H1 (cell line): ENCODE measurements around the gene RASSF3. TPM values are rescaled to one million over a fixed set of nuclear protein-coding genes. Genes with fewer than 3 reads are reported as not detected.

Source experiments
- CTCF ChIA-PET: fragments of 300-600 bp; sonication (Branson Sonifier 250); formaldehyde crosslinking; loops from one replicate; lab custom pipeline; 2021; ENCODE audit not compliant: partially characterized antibody; lab: Charles Lee
- POLR2A ChIA-PET: fragments of 300-600 bp; sonication (Branson Sonifier 250); formaldehyde crosslinking; loops from one replicate; lab custom pipeline; 2021; ENCODE audit warnings: inconsistent platforms; ENCODE audit not compliant: partially characterized antibody; lab: Charles Lee
- DNase-seq, 2 experiments: peaks; one replicate each; pipeline versions ENCODE4 v3.0.0 to v3.0.0-alpha.2; 2010 to 2022; ENCODE audit warnings: low spot score in 2 of 2, low read depth in 1 of 2, mixed read lengths in 1 of 2
- FAIRE-seq: peaks from 2 replicates; lab custom pipeline; 2011; peaks lifted over from hg19 to GRCh38; lab: Jason Lieb, UNC
- H2AFZ ChIP-seq: 2 replicates; pipeline ENCODE4 v1.8.1; 2012; ENCODE audit warnings: low read length, inconsistent platforms
- H2AK5ac ChIP-seq: 2 replicates; pipeline ENCODE4 v1.6.1; 2013; ENCODE audit warnings: low read depth, low read length
- H2BK120ac ChIP-seq: replicated peaks from 2 replicates; pipeline ENCODE3; 2013; ENCODE audit warnings: low read depth, low read length, inconsistent platforms
- H2BK12ac ChIP-seq: 2 replicates; pipeline ENCODE4 v1.6.1; 2013; ENCODE audit warnings: low read depth, low read length
- H2BK15ac ChIP-seq: 2 replicates; pipeline ENCODE4 v1.6.1; 2013; ENCODE audit warnings: low read length
- H2BK20ac ChIP-seq: 2 replicates; pipeline ENCODE4 v1.6.1; 2013; ENCODE audit warnings: low read length
- H2BK5ac ChIP-seq: 2 replicates; pipeline ENCODE4 v1.6.1; 2013; ENCODE audit warnings: low read depth, low read length
- H3K14ac ChIP-seq: 2 replicates; pipeline ENCODE4 v1.6.1; 2013; ENCODE audit warnings: inconsistent platforms; ENCODE audit not compliant: insufficient read length
- H3K18ac ChIP-seq: 2 replicates; pipeline ENCODE4 v1.6.1; 2013; ENCODE audit warnings: low read length; ENCODE audit errors: extremely low read depth
- H3K23ac ChIP-seq: 2 replicates; pipeline ENCODE4 v1.6.1; 2013; ENCODE audit warnings: inconsistent platforms; ENCODE audit not compliant: insufficient read length
- H3K23me2 ChIP-seq: 2 replicates; pipeline ENCODE4 v1.6.1; 2013; ENCODE audit warnings: low read depth, low read length
- H3K27ac ChIP-seq: 2 replicates; pipeline ENCODE4 v1.6.1; 2011; ENCODE audit warnings: low read depth, low read length, inconsistent platforms
- H3K27me3 ChIP-seq, 4 experiments: replicated peaks in 1 of 4; 1 replicate in 1 of 4; 2 replicates in 3 of 4; pipeline versions ENCODE4 v1.6.1 to v1.8.1; 2011 to 2013; ENCODE audit warnings: low read length in 3 of 4, mild to moderate bottlenecking in 3 of 4, inconsistent platforms in 2 of 4, mixed read lengths in 2 of 4, moderate library complexity in 1 of 4; ENCODE audit not compliant: control insufficient read depth in 3 of 4, insufficient read depth in 3 of 4; ENCODE audit errors: extremely low read depth in 1 of 4
- H3K36me3 ChIP-seq, 4 experiments: 2 replicates each; pipeline versions ENCODE4 v1.6.1 to v1.8.1; 2011 to 2013; ENCODE audit warnings: mild to moderate bottlenecking in 4 of 4, low read length in 3 of 4, moderate library complexity in 2 of 4, control low read depth in 1 of 4, inconsistent platforms in 1 of 4; ENCODE audit not compliant: insufficient read depth in 4 of 4, control insufficient read depth in 2 of 4
- H3K4ac ChIP-seq: replicated peaks from 2 replicates; pipeline ENCODE3; 2013; ENCODE audit warnings: low read length, low read depth, mixed read lengths, inconsistent platforms; ENCODE audit not compliant: insufficient read length
- H3K4me1 ChIP-seq, 4 experiments: replicated peaks in 1 of 4; 1 replicate in 1 of 4; 2 replicates in 3 of 4; pipeline versions ENCODE4 v1.6.1 to v1.8.1; 2011 to 2013; ENCODE audit warnings: low read length in 3 of 4, inconsistent platforms in 2 of 4, mixed read lengths in 1 of 4; ENCODE audit not compliant: insufficient read depth in 4 of 4, control insufficient read depth in 3 of 4
- H3K4me2 ChIP-seq, 2 experiments: 2 replicates each; pipeline versions ENCODE4 v1.6.1 to v1.8.1; 2011 to 2013; ENCODE audit warnings: low read depth in 2 of 2, low read length in 2 of 2, control low read depth in 1 of 2, inconsistent platforms in 1 of 2, mild to moderate bottlenecking in 1 of 2; ENCODE audit not compliant: insufficient read depth in 1 of 2
- H3K4me3 ChIP-seq, 4 experiments: fragments of 200-600, 300-600 bp in 1 of 4; sonication (generic), shearing (Covaris generic), sonication (Bioruptor Twin) in 1 of 4; 2 replicates each; pipeline versions ENCODE4 v1.5.1 to v1.8.1; 2011 to 2016; ENCODE audit warnings: low read length in 4 of 4, low read depth in 3 of 4, control low read depth in 2 of 4, inconsistent platforms in 2 of 4, mild to moderate bottlenecking in 2 of 4, mixed read lengths in 1 of 4, moderate library complexity in 1 of 4; ENCODE audit not compliant: insufficient read depth in 2 of 4; ENCODE audit errors: extremely low read depth in 1 of 4
- H3K56ac ChIP-seq: replicated peaks from 2 replicates; pipeline ENCODE3; 2013; ENCODE audit warnings: low read depth, mild to moderate bottlenecking, mixed read lengths, low read length, inconsistent platforms; ENCODE audit not compliant: insufficient read length
- H3K79me1 ChIP-seq: 2 replicates; pipeline ENCODE4 v1.6.1; 2013; ENCODE audit warnings: low read depth, low read length, control low read depth
- H3K79me2 ChIP-seq, 2 experiments: 2 replicates each; pipeline versions ENCODE4 v1.6.1 to v1.8.1; 2012 to 2013; ENCODE audit warnings: low read length in 2 of 2, mild to moderate bottlenecking in 2 of 2, inconsistent platforms in 1 of 2; ENCODE audit not compliant: insufficient read depth in 2 of 2, control insufficient read depth in 1 of 2
- H3K9ac ChIP-seq, 4 experiments: replicated peaks in 1 of 4; 1 replicate in 1 of 4; 2 replicates in 3 of 4; pipeline versions ENCODE4 v1.6.1 to v1.8.1; 2011 to 2013; ENCODE audit warnings: low read depth in 3 of 4, low read length in 3 of 4, control low read depth in 2 of 4, mild to moderate bottlenecking in 2 of 4, moderate library complexity in 2 of 4, inconsistent platforms in 1 of 4; ENCODE audit errors: extremely low read depth in 1 of 4
- H3K9me3 ChIP-seq, 2 experiments: 2 replicates each; pipeline versions ENCODE4 v1.6.1 to v1.8.1; 2012 to 2013; ENCODE audit warnings: mild to moderate bottlenecking in 2 of 2, moderate library complexity in 2 of 2, control low read depth in 1 of 2, inconsistent platforms in 1 of 2, low read depth in 1 of 2, low read length in 1 of 2, mixed read lengths in 1 of 2; ENCODE audit not compliant: insufficient read depth in 2 of 2
- H4K20me1 ChIP-seq, 2 experiments: replicated peaks in 1 of 2; 2 replicates each; pipeline versions ENCODE3 to v1.8.1; 2011 to 2013; ENCODE audit warnings: inconsistent platforms in 2 of 2, low read length in 2 of 2, mild to moderate bottlenecking in 1 of 2; ENCODE audit not compliant: insufficient read depth in 2 of 2, control insufficient read depth in 1 of 2
- H4K5ac ChIP-seq: 2 replicates; pipeline ENCODE4 v1.6.1; 2013; ENCODE audit warnings: low read length, low read depth, mixed read lengths, inconsistent platforms; ENCODE audit not compliant: insufficient read length
- H4K8ac ChIP-seq: 2 replicates; pipeline ENCODE4 v1.8.0; 2013; ENCODE audit warnings: mild to moderate bottlenecking, moderate library complexity, low read length, inconsistent platforms; ENCODE audit not compliant: insufficient read depth; ENCODE audit errors: extremely low read depth
- H4K91ac ChIP-seq: replicated peaks from 2 replicates; pipeline ENCODE3; 2013; ENCODE audit warnings: low read length, mixed read lengths, inconsistent platforms; ENCODE audit not compliant: insufficient read length
- ASH2L ChIP-seq: fragments of 200-600, 300-600 bp; sonication (generic); IDR thresholded peaks from one replicate; pipeline ENCODE4 v1.7.1; 2017; ENCODE audit warnings: low read length
- ATF3 ChIP-seq: IDR thresholded peaks from 2 replicates; pipeline ENCODE4 v1.6.1; 2011; ENCODE audit warnings: low read depth, mild to moderate bottlenecking, low read length; ENCODE audit not compliant: insufficient read depth
- EGR1 ChIP-seq: IDR thresholded peaks from 2 replicates; pipeline ENCODE4 v1.6.1; 2011; ENCODE audit warnings: low read depth, low read length, borderline replicate concordance
- GABPA ChIP-seq: IDR thresholded peaks from 2 replicates; pipeline ENCODE4 v1.6.1; 2011; ENCODE audit warnings: mild to moderate bottlenecking, low read length, moderate library complexity, borderline replicate concordance; ENCODE audit not compliant: insufficient read depth
- GTF2F1 ChIP-seq: IDR thresholded peaks from 2 replicates; pipeline ENCODE4 v1.6.1; 2012; ENCODE audit warnings: low read depth, low read length, improper control_type of control experiment, borderline replicate concordance
- KDM5A ChIP-seq: fragments of 200-600 bp; IDR thresholded peaks from 2 replicates; pipeline ENCODE4 v1.7.1; 2012; ENCODE audit warnings: mild to moderate bottlenecking, low read length, inconsistent platforms, mixed read lengths
- POLR2AphosphoS5 ChIP-seq: IDR thresholded peaks from 2 replicates; pipeline ENCODE4 v1.6.1; 2011; ENCODE audit warnings: low read depth, low read length
- RAD21 ChIP-seq, 2 experiments: IDR thresholded peaks in 1 of 2; conservative IDR thresholded peaks in 1 of 2; 2 replicates each; pipeline ENCODE4 v1.6.1; 2011; ENCODE audit warnings: low read depth in 2 of 2, low read length in 2 of 2, improper control_type of control experiment in 1 of 2, inconsistent platforms in 1 of 2, mild to moderate bottlenecking in 1 of 2, moderate library complexity in 1 of 2
- SP1 ChIP-seq: IDR thresholded peaks from 2 replicates; pipeline ENCODE4 v1.6.1; 2011; ENCODE audit warnings: low read depth, low read length
- WGBS, 2 experiments: shearing (Covaris generic) in 1 of 2; methylation state at CpG; one replicate each; pipeline versions ENCODE4 v1.1.6 to v1.1.7; 2013 to 2015; ENCODE audit warnings: low lambda C conversion rate in 2 of 2, mixed read lengths in 2 of 2, inconsistent platforms in 1 of 2, low coverage in 1 of 2, missing lambda C conversion rate in 1 of 2; ENCODE audit not compliant: insufficient replicate concordance in 2 of 2, insufficient coverage in 1 of 2, insufficient read length in 1 of 2; ENCODE audit errors: extremely low coverage in 1 of 2, missing lambda C conversion rate in 1 of 2; 5-methylcytosine and 5-hydroxymethylcytosine counted together
- polyA plus RNA-seq, 7 experiments: library from polyadenylated mRNA; depleted of rRNA in 3 of 7; stranded (reverse) in 5 of 7; unstranded in 2 of 7; fragments of >200 nt in 5 of 7; fragments of 200-250 nt in 2 of 7; gene quantifications; 1 replicate in 5 of 7; 2 replicates in 1 of 7; 4 replicates in 1 of 7; pipeline versions ENCODE4 v1.2.1 to v1.2.3, GENCODE V29; 2011 to 2013; ENCODE audit warnings: missing spikeins in 2 of 7, mixed read lengths in 2 of 7
- total RNA-seq: library from RNA; stranded (reverse); fragmentation: NEBNext Ultra II Directional; extraction: Animal tissue kit (Norgen Biotek cat#: 25700); gene quantifications from 2 replicates; pipeline ENCODE4 v1.2.1, GENCODE V29; 2021

Gene RASSF3
- total and polyA plus RNA-seq, 2 of the 8 experiments (the other 6 are each of a cell fraction or from before 2014, with no cell fraction given), result 19.1 to 64.3 TPM

- DNase-seq (no peak), FAIRE-seq (no peak)
- POLR2A ChIA-PET, result interaction anchor here (0.6 to 1.2 kb wide), 2 partner anchors 9 to 23 kb away, joined by 3 read pairs; no protein-coding TSS in a partner anchor
- Histone ChIP-seq H2BK5ac (no peak overlapping the region), H3K9ac (no peak overlapping the region), H2BK120ac (no peak overlapping the region), H2BK20ac (no peak overlapping the region), H4K20me1 (peaks cover 2% of the 10 kb centered on the region in 2 experiments), H3K27ac (no peak overlapping the region), H3K18ac (no peak overlapping the region), H3K4me1 (no peaks in the 10 kb centered on the region), H3K9me3 (no peaks in the 10 kb centered on the region), H3K23ac (no peak overlapping the region), H2BK15ac (no peak overlapping the region), H4K5ac (no peak overlapping the region), H3K27me3 (no peaks in the 10 kb centered on the region), H3K14ac (no peak overlapping the region), H3K79me2 (no peaks in the 10 kb centered on the region), H4K8ac (no peak overlapping the region), H2AK5ac (no peak overlapping the region), H3K36me3 (peaks cover 0 to 26% (median 3%) of the 10 kb centered on the region in 4 experiments; a peak in 6 of 8 replicates), H3K79me1 (no peaks in the 10 kb centered on the region), H2AFZ (no peak overlapping the region), H4K91ac (no peak overlapping the region), H3K4ac (no peak overlapping the region), H3K56ac (no peak overlapping the region), H2BK12ac (no peak overlapping the region), H3K4me2 (no peak overlapping the region), H3K23me2 (no peaks in the 10 kb centered on the region), H3K4me3 (no peak overlapping the region)
- 91% methylated on average over 2 of the region's 2 CpGs; no CpG with 5 or more reads in 1 of the 2 experiments for WGBS, 2 experiments
- CTCF ChIA-PET, result interaction anchor here (1.3 to 1.4 kb wide), 2 partner anchors 65 to 122 kb away, joined by 3 to 4 read pairs; no protein-coding TSS in a partner anchor
- TF ChIP-seq EGR1, result no peak
- no peak for TF ChIP-seq GTF2F1
- no peak for TF ChIP-seq POLR2AphosphoS5
- no peak for TF ChIP-seq KDM5A
- TF ChIP-seq ATF3, result no peak
- no peak for TF ChIP-seq ASH2L
- TF ChIP-seq RAD21 (IDR thresholded peaks at IDR 0.05 in 1 of 2, conservative IDR thresholded peaks at IDR 0.05 in 1 of 2; ENCODE audit: low read depth in 2 of 2, low read length in 2 of 2), result no peak
- TF ChIP-seq GABPA, result no peak
- no peak for TF ChIP-seq SP1
Measured at GRCh38 chr12:64730588-64730969, 120.3 kb downstream of the RASSF3 start.
